HepG2 (cell line): ENCODE data around the gene DUS1L. TPM values are rescaled to one million over a fixed set of nuclear protein-coding genes. Genes with fewer than 3 reads are reported as not detected.

ENCODE experiments used
- GZF1 ChIP-seq: sonication (generic); formaldehyde crosslinking; IDR thresholded peaks from 2 replicates; pipeline ENCODE4 v1.5.1; 2020; ENCODE audit warnings: mild to moderate bottlenecking, missing genetic modification reagents
- TAF1 ChIP-seq: sonication (generic); formaldehyde crosslinking; IDR thresholded peaks from 2 replicates; pipeline ENCODE4 v1.4.0; 2020; ENCODE audit warnings: missing genetic modification reagents
- ZFP91 ChIP-seq: sonication (generic); formaldehyde crosslinking; IDR thresholded peaks from 2 replicates; pipeline ENCODE4 v1.9.0; 2022; ENCODE audit warnings: missing genetic modification reagents, mild to moderate bottlenecking, borderline replicate concordance
- ZMAT3 ChIP-seq: sonication (generic); formaldehyde crosslinking; conservative IDR thresholded peaks from 2 replicates; pipeline ENCODE4 v1.7.0; 2021; ENCODE audit warnings: missing genetic modification reagents
- ZNF280B ChIP-seq: sonication (generic); formaldehyde crosslinking; IDR thresholded peaks from 2 replicates; pipeline ENCODE4 v1.5.0; 2020; ENCODE audit warnings: missing genetic modification reagents, mild to moderate bottlenecking, borderline replicate concordance
- ZNF468 ChIP-seq: sonication (generic); formaldehyde crosslinking; IDR thresholded peaks from 2 replicates; pipeline ENCODE4 v1.8.0; 2022; ENCODE audit warnings: mild to moderate bottlenecking, moderate library complexity, missing genetic modification reagents
- ZNF768 ChIP-seq: sonication (generic); formaldehyde crosslinking; IDR thresholded peaks from 2 replicates; pipeline ENCODE4 v1.4.0; 2020; ENCODE audit warnings: missing genetic modification reagents
- polyA plus RNA-seq, 8 experiments: library from polyadenylated mRNA; depleted of rRNA in 3 of 8; stranded (reverse) in 7 of 8; unstranded in 1 of 8; fragments of >200 nt; fragmentation: Illumina TruSeq in 4 of 8; extraction: Trizol in 4 of 8; gene quantifications; 2 replicates each; pipeline versions ENCODE4 v1.2.1 to v1.2.3, GENCODE V29; 2011 to 2016; ENCODE audit warnings: low read depth in 4 of 8, missing spikeins in 1 of 8, mixed read lengths in 1 of 8; ENCODE audit not compliant: insufficient read depth in 1 of 8
- total RNA-seq, 5 experiments: library from RNA; depleted of rRNA; stranded (reverse); fragments of >200 nt; fragmentation: Illumina TruSeq; extraction: Trizol; gene quantifications; 2 replicates each; pipeline ENCODE4 v1.2.3, GENCODE V29; 2016; ENCODE audit warnings: low read depth in 1 of 5
- TF ChIP-seq, protein P1 (sequence below): sonication (generic); formaldehyde crosslinking; conservative IDR thresholded peaks from 2 replicates; pipeline ENCODE4 v1.8.1; 2023; ENCODE audit warnings: missing genetic modification reagents

DUS1L gene
- total and polyA plus RNA-seq, 2 of the 13 experiments (the other 11 are each of a cell fraction or from before 2014, with no cell fraction given) = 81.0 to 109 TPM

DNA sequence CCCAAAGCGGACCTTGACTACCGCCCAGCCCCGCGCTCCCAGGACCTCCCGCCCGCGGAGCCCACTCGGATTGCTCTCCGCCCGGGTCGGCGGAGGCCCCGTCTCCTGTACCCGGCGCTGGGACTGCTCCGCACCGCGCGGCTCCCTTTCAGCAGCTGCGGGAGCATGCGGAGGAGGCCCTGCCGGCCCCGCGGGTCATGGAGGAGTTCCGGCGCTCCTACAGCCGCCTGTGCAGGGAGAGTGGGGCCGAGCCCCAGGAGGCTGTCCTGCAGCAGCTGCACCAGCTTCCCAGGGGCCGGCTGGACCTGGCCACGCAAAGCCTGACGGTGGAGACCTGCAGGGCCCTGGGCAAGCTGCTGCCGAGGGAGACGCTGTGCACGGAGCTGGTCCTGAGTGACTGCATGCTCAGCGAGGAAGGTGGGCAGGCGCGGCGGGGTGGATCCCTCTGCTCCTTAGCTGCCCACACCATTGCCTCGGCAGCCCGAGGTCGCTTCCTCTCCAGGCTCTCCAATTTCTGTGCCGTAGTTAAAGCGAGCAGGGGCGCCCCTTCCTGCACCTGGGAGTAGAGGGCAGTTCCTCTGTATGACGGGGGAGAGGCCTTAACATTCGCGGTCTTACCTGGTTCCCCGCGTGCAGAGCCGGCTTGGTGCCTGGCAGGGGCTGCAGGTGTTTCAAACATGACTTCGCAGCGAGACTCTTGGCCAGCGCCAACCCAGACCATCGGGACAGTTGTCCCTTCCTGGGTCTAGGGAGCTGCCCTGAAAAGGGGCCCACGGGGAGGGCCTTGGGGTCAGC is 42.0 kb downstream of the DUS1L start (continued):
- TF ChIP-seq ZNF280B (CRISPR knock-in tag) (peak; percentile 71; the same call in 1 of the 2 replicates), TAF1 (CRISPR knock-in tag) (peak; percentile 54; the same call in 1 of the 2 replicates), GZF1 (CRISPR knock-in tag) (0 out of 2 replicates have a peak, but pooled peaks have one; percentile 72), ZNF468 (peak; percentile 24; the same call in 1 of the 2 replicates), ZNF768 (CRISPR knock-in tag) (peak; percentile 39; the same call in 1 of the 2 replicates), ZMAT3 (CRISPR knock-in tag) (peak; percentile 37; the same call in 1 of the 2 replicates), ZFP91 (peak; percentile 7; the same call in 1 of the 2 replicates)
- TF ChIP-seq, protein P1, sequence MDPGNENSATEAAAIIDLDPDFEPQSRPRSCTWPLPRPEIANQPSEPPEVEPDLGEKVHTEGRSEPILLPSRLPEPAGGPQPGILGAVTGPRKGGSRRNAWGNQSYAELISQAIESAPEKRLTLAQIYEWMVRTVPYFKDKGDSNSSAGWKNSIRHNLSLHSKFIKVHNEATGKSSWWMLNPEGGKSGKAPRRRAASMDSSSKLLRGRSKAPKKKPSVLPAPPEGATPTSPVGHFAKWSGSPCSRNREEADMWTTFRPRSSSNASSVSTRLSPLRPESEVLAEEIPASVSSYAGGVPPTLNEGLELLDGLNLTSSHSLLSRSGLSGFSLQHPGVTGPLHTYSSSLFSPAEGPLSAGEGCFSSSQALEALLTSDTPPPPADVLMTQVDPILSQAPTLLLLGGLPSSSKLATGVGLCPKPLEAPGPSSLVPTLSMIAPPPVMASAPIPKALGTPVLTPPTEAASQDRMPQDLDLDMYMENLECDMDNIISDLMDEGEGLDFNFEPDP = peak; percentile 98; the same call in 1 of the 2 replicates
- TF ChIP-seq, all 625 proteins: peak for 164
